Stimulated activated naive CD8-positive, alpha-beta T cell treated with anti-CD3 and anti-CD28 coated beads, Interleukin-15, Interleukin-2, amounts not matched to agents 100 ng/mL and 50 ng/mL, for 24 hours (primary cell): ENCODE data around the gene FGF3.

Source experiments
- H3K27ac Mint-ChIP-seq: one replicate; pipeline ENCODE4 v1.8.0; 2021; ENCODE audit warnings: mild to moderate bottlenecking, mixed read lengths
- H3K27me3 Mint-ChIP-seq: one replicate; pipeline ENCODE4 v1.8.0; 2021; ENCODE audit warnings: mixed read lengths
- H3K36me3 Mint-ChIP-seq: one replicate; pipeline ENCODE4 v1.8.0; 2021; ENCODE audit warnings: low read depth, mixed read lengths
- H3K4me1 Mint-ChIP-seq: one replicate; pipeline ENCODE4 v1.8.0; 2021; ENCODE audit warnings: low read depth, mixed read lengths
- H3K4me3 Mint-ChIP-seq: one replicate; pipeline ENCODE4 v1.8.0; 2021; ENCODE audit warnings: mild to moderate bottlenecking, mixed read lengths
- H3K9me3 Mint-ChIP-seq: one replicate; pipeline ENCODE4 v1.8.0; 2021; ENCODE audit warnings: mixed read lengths

Gene FGF3

GRCh38 chr11:69818603-69819441 is at the start of gene FGF3:
Gene FGF3, minus strand, starts transcription at chr11:69819416. Its CDS starts 483 bp downstream, at chr11:69818933.
- Mint-ChIP-seq H3K4me1 (no peaks in the 10 kb centered on the region), H3K27ac (no peak within 1 kb of the TSS), H3K27me3 (peaks cover 39% of the 10 kb centered on the region), H3K9me3 (no peaks in the 10 kb centered on the region), H3K4me3 (no peak within 1 kb of the TSS), H3K36me3 (no peaks in the 10 kb centered on the region)

GRCh38 chr11:69868871-69869270 is 49.7 kb upstream of the FGF3 start:
- Mint-ChIP-seq H3K4me1 (no peaks in the 10 kb centered on the region), H3K36me3 (no peaks in the 10 kb centered on the region), H3K27ac (no peak overlapping the region)

GRCh38 chr11:69868006-69868810 is 49.0 kb upstream of the FGF3 start:
- Mint-ChIP-seq H3K27ac (no peak overlapping the region), H3K9me3 (no peaks in the 10 kb centered on the region), H3K4me3 (no peak overlapping the region), H3K27me3 (peaks cover 23% of the 10 kb centered on the region), H3K36me3 (no peaks in the 10 kb centered on the region), H3K4me1 (no peaks in the 10 kb centered on the region)

More at GRCh38 chr11:69868871-69869270, 49.7 kb upstream of the FGF3 start:
- Mint-ChIP-seq H3K9me3 (no peaks in the 10 kb centered on the region), H3K27me3 (peaks cover 21% of the 10 kb centered on the region), H3K4me3 (no peak overlapping the region)

GRCh38 chr11:69867076-69868005 is 48.1 kb upstream of the FGF3 start:
- Mint-ChIP-seq H3K36me3 (no peaks in the 10 kb centered on the region), H3K4me3 (no peak overlapping the region), H3K27ac (no peak overlapping the region), H3K27me3 (peaks cover 27% of the 10 kb centered on the region), H3K9me3 (no peaks in the 10 kb centered on the region), H3K4me1 (no peaks in the 10 kb centered on the region)

- Mint-ChIP-seq H3K27me3 (peaks cover 31% of the 10 kb centered on the region), H3K4me1 (no peaks in the 10 kb centered on the region), H3K36me3 (no peaks in the 10 kb centered on the region), H3K4me3 (no peak overlapping the region), H3K27ac (no peak overlapping the region), H3K9me3 (no peaks in the 10 kb centered on the region)
These were observed 47.4 kb upstream of the FGF3 start for GRCh38 chr11:69866648-69867047.

- Mint-ChIP-seq H3K27me3 (peaks cover 36% of the 10 kb centered on the region), H3K4me1 (no peaks in the 10 kb centered on the region), H3K9me3 (no peaks in the 10 kb centered on the region)
These were observed 46.5 kb upstream of the FGF3 start for GRCh38 chr11:69865707-69866106.

GRCh38 chr11:69864686-69865661 is 45.8 kb upstream of the FGF3 start:
- Mint-ChIP-seq H3K4me3 (no peak overlapping the region), H3K27ac (no peak overlapping the region), H3K4me1 (no peaks in the 10 kb centered on the region), H3K36me3 (no peaks in the 10 kb centered on the region), H3K27me3 (peaks cover 40% of the 10 kb centered on the region), H3K9me3 (no peaks in the 10 kb centered on the region)

More at GRCh38 chr11:69865707-69866106, 46.5 kb upstream of the FGF3 start:
- Mint-ChIP-seq H3K27ac (no peak overlapping the region), H3K4me3 (no peak overlapping the region), H3K36me3 (no peaks in the 10 kb centered on the region)

- H3K27me3 Mint-ChIP-seq = peaks cover 46% of the 10 kb centered on the region
- H3K9me3 Mint-ChIP-seq = no peaks in the 10 kb centered on the region
- no peaks in the 10 kb centered on the region for H3K4me1 Mint-ChIP-seq
These were observed 44.5 kb upstream of the FGF3 start for GRCh38 chr11:69863544-69864200.

GRCh38 chr11:69862797-69863543 is 43.8 kb upstream of the FGF3 start:
- H3K9me3 Mint-ChIP-seq = no peaks in the 10 kb centered on the region
- H3K27ac Mint-ChIP-seq = no peak overlapping the region
- no peak overlapping the region for H3K4me3 Mint-ChIP-seq
- no peaks in the 10 kb centered on the region for H3K36me3 Mint-ChIP-seq
- peaks cover 48% of the 10 kb centered on the region for H3K27me3 Mint-ChIP-seq
- no peaks in the 10 kb centered on the region for H3K4me1 Mint-ChIP-seq

More at GRCh38 chr11:69863544-69864200, 44.5 kb upstream of the FGF3 start:
- Mint-ChIP-seq H3K4me3 (no peak overlapping the region), H3K36me3 (no peaks in the 10 kb centered on the region), H3K27ac (no peak overlapping the region)

- Mint-ChIP-seq H3K27me3 (peaks cover 50% of the 10 kb centered on the region), H3K9me3 (no peaks in the 10 kb centered on the region), H3K4me1 (no peaks in the 10 kb centered on the region), H3K27ac (no peak overlapping the region), H3K36me3 (no peaks in the 10 kb centered on the region), H3K4me3 (no peak overlapping the region)
These were observed 43.1 kb upstream of the FGF3 start for GRCh38 chr11:69862331-69862771.

- Mint-ChIP-seq H3K4me1 (no peaks in the 10 kb centered on the region), H3K4me3 (no peak overlapping the region), H3K9me3 (no peaks in the 10 kb centered on the region), H3K36me3 (no peaks in the 10 kb centered on the region), H3K27ac (no peak overlapping the region), H3K27me3 (peaks cover 50% of the 10 kb centered on the region)
These were observed 42.7 kb upstream of the FGF3 start for GRCh38 chr11:69861901-69862300.

GRCh38 chr11:69860796-69861445 is 41.7 kb upstream of the FGF3 start:
- H3K36me3 Mint-ChIP-seq = no peaks in the 10 kb centered on the region

More at GRCh38 chr11:69860796-69861445, 41.7 kb upstream of the FGF3 start:
- Mint-ChIP-seq H3K4me3 (no peak overlapping the region), H3K4me1 (no peaks in the 10 kb centered on the region), H3K9me3 (no peaks in the 10 kb centered on the region), H3K27ac (no peak overlapping the region), H3K27me3 (peaks cover 54% of the 10 kb centered on the region)
